IMR-90 (cell line): ENCODE measurements around the gene SLC2A10. TPM values are rescaled to one million over a fixed set of nuclear protein-coding genes. Genes with fewer than 3 reads are reported as not detected.

ENCODE experiments used
- ATAC-seq: fragments of 200-7000 bp; cut with Tn5 transposase; 2 replicates; pipeline ENCODE4 v1.9.1; 2020; ENCODE audit warnings: low read depth, mild to moderate bottlenecking, moderate library complexity
- BruUV-seq: library from RNA; stranded (reverse); fragments of 400-500 nt; replicated peaks from 2 replicates; lab custom pipeline; 2021; lab: Mats Ljungman, UMichigan
- CTCF ChIA-PET: fragments of 300-600 bp; formaldehyde crosslinking; extraction: SDS; loops from one replicate; lab custom pipeline; 2021; ENCODE audit warnings: antibody characterized with exemption; lab: Yijun Ruan, JAX
- POLR2A ChIA-PET: fragments of 300-600 bp; sonication (Branson Sonifier 250); formaldehyde crosslinking; loops from one replicate; lab custom pipeline; 2022; ENCODE audit warnings: antibody characterized with exemption; ENCODE audit not compliant: unreplicated experiment; lab: Charles Lee
- DNase-seq: peaks from one replicate; pipeline ENCODE4 v3.0.0; 2013
- H2AFZ ChIP-seq: replicated peaks from 2 replicates; pipeline ENCODE3; 2013; ENCODE audit warnings: low read length, mild to moderate bottlenecking; ENCODE audit not compliant: poor library complexity
- H2AK5ac ChIP-seq: 2 replicates; pipeline ENCODE4 v1.6.1; 2013; ENCODE audit warnings: low read depth, low read length, inconsistent platforms
- H2AK9ac ChIP-seq: replicated peaks from 2 replicates; pipeline ENCODE3; 2013; ENCODE audit warnings: mild to moderate bottlenecking, low read depth, low read length, moderate library complexity; ENCODE audit not compliant: poor library complexity
- H2BK120ac ChIP-seq: 2 replicates; pipeline ENCODE4 v1.6.1; 2013; ENCODE audit warnings: low read depth, low read length, inconsistent platforms
- H2BK15ac ChIP-seq: 3 replicates; pipeline ENCODE4 v1.6.1; 2013; ENCODE audit warnings: low read depth, low read length, inconsistent platforms
- H2BK20ac ChIP-seq: 2 replicates; pipeline ENCODE4 v1.6.1; 2013; ENCODE audit warnings: low read depth, mild to moderate bottlenecking, inconsistent platforms, low read length, moderate library complexity
- H2BK5ac ChIP-seq: 2 replicates; pipeline ENCODE4 v1.6.1; 2013; ENCODE audit warnings: mild to moderate bottlenecking, low read depth, low read length, inconsistent platforms; ENCODE audit not compliant: poor library complexity, severe bottlenecking
- H3K14ac ChIP-seq: replicated peaks from 2 replicates; pipeline ENCODE4 v1.6.1; 2013; ENCODE audit warnings: low read depth, low read length, inconsistent platforms
- H3K18ac ChIP-seq: 2 replicates; pipeline ENCODE4 v1.6.1; 2013; ENCODE audit warnings: low read depth, low read length, control low read depth
- H3K23ac ChIP-seq: 2 replicates; pipeline ENCODE4 v1.6.1; 2013; ENCODE audit warnings: low read depth, low read length, inconsistent platforms
- H3K27ac ChIP-seq: 2 replicates; pipeline ENCODE4 v1.5.1; 2013; ENCODE audit warnings: mild to moderate bottlenecking, control low read depth, low read length; ENCODE audit not compliant: insufficient read depth
- H3K27me3 ChIP-seq: 2 replicates; pipeline ENCODE4 v1.6.1; 2013; ENCODE audit warnings: low read length; ENCODE audit not compliant: control insufficient read depth, insufficient read depth
- H3K36me3 ChIP-seq: 2 replicates; pipeline ENCODE4 v1.6.1; 2013; ENCODE audit warnings: low read length, mixed read lengths; ENCODE audit not compliant: control insufficient read depth, insufficient read depth
- H3K4ac ChIP-seq: 2 replicates; pipeline ENCODE4 v1.6.1; 2013; ENCODE audit warnings: low read depth, low read length, inconsistent platforms
- H3K4me1 ChIP-seq: 2 replicates; pipeline ENCODE4 v1.6.1; 2013; ENCODE audit warnings: low read length, mixed read lengths; ENCODE audit not compliant: control insufficient read depth, insufficient read depth
- H3K4me2 ChIP-seq: 2 replicates; pipeline ENCODE4 v1.6.1; 2013; ENCODE audit warnings: low read depth, mild to moderate bottlenecking, control low read depth, low read length, moderate library complexity
- H3K4me3 ChIP-seq: 2 replicates; pipeline ENCODE4 v1.5.1; 2013; ENCODE audit warnings: low read depth, mild to moderate bottlenecking, control low read depth, low read length, moderate library complexity; ENCODE audit not compliant: insufficient read depth
- H3K56ac ChIP-seq: 2 replicates; pipeline ENCODE4 v1.6.1; 2013; ENCODE audit warnings: low read length, inconsistent platforms; ENCODE audit not compliant: insufficient read depth; ENCODE audit errors: extremely low read depth
- H3K79me1 ChIP-seq, 2 experiments: 2 replicates each; pipeline ENCODE4 v1.6.1; 2013; ENCODE audit warnings: low read length in 2 of 2, inconsistent platforms in 1 of 2, low read depth in 1 of 2
- H3K9ac ChIP-seq: 2 replicates; pipeline ENCODE4 v1.6.1; 2013; ENCODE audit warnings: low read depth, low read length, control low read depth
- H3K9me1 ChIP-seq: 2 replicates; pipeline ENCODE4 v1.6.1; 2013; ENCODE audit warnings: low read length, inconsistent platforms; ENCODE audit not compliant: insufficient read depth
- H3K9me3 ChIP-seq: 2 replicates; pipeline ENCODE4 v1.6.1; 2013; ENCODE audit warnings: low read length; ENCODE audit not compliant: control insufficient read depth, insufficient read depth
- H4K20me1 ChIP-seq: 2 replicates; pipeline ENCODE4 v1.6.1; 2013; ENCODE audit warnings: low read length, inconsistent platforms; ENCODE audit not compliant: insufficient read depth
- H4K5ac ChIP-seq: 2 replicates; pipeline ENCODE4 v1.6.1; 2013; ENCODE audit warnings: mild to moderate bottlenecking, low read depth, low read length, control low read depth
- H4K8ac ChIP-seq, 2 experiments: 2 replicates each; pipeline ENCODE4 v1.6.1; 2013; ENCODE audit warnings: low read depth in 2 of 2, low read length in 2 of 2, control low read depth in 1 of 2, inconsistent platforms in 1 of 2
- H4K91ac ChIP-seq: 2 replicates; pipeline ENCODE4 v1.6.1; 2013; ENCODE audit warnings: low read depth, low read length, inconsistent platforms; ENCODE audit not compliant: insufficient read depth
- CEBPB ChIP-seq: IDR thresholded peaks from 2 replicates; pipeline ENCODE4 v1.6.1; 2012; ENCODE audit warnings: low read depth, low read length, improper control_type of control experiment
- CHD1 ChIP-seq: IDR thresholded peaks from 2 replicates; pipeline ENCODE4 v1.6.1; 2012; ENCODE audit warnings: low read depth, low read length, improper control_type of control experiment
- CTCF ChIP-seq: conservative IDR thresholded peaks from 2 replicates; pipeline ENCODE4 v1.5.1; 2012; ENCODE audit warnings: mild to moderate bottlenecking, low read depth, low read length, improper control_type of control experiment
- MAZ ChIP-seq: IDR thresholded peaks from 2 replicates; pipeline ENCODE4 v1.6.1; 2012; ENCODE audit warnings: low read depth, mild to moderate bottlenecking, low read length, improper control_type of control experiment, moderate library complexity, borderline replicate concordance
- MXI1 ChIP-seq: IDR thresholded peaks from 2 replicates; pipeline ENCODE4 v1.6.1; 2012; ENCODE audit warnings: low read depth, mild to moderate bottlenecking, low read length, moderate library complexity, borderline replicate concordance
- POLR2A ChIP-seq: IDR thresholded peaks from 2 replicates; pipeline ENCODE4 v1.6.1; 2012; ENCODE audit warnings: mild to moderate bottlenecking, low read depth, low read length
- RAD21 ChIP-seq: IDR thresholded peaks from 2 replicates; pipeline ENCODE4 v1.6.1; 2012; ENCODE audit warnings: low read length, improper control_type of control experiment
- USF2 ChIP-seq: fragments of 150-350 bp; IDR thresholded peaks from 2 replicates; pipeline ENCODE4 v1.6.1; 2017; ENCODE audit warnings: mild to moderate bottlenecking, antibody characterized with exemption, low read length, low read depth
- WGBS, 2 experiments: methylation state at CpG; one replicate each; pipeline versions ENCODE4 v1.1.5 to v1.1.7; 2013; ENCODE audit warnings: missing lambda C conversion rate in 2 of 2; ENCODE audit not compliant: insufficient read length in 1 of 2; ENCODE audit errors: extremely low coverage in 2 of 2; 5-methylcytosine and 5-hydroxymethylcytosine counted together
- dilution Hi-C: fragments of 300-500 bp; cut with HindIII; formaldehyde crosslinking; loops from one replicate; pipeline ENCODE4 v1.14.3; 2018; ENCODE audit warnings: low sequenced_read_pairs; ENCODE audit not compliant: unreplicated experiment
- in situ Hi-C: fragments of 300-500 bp; cut with MboI; formaldehyde crosslinking; loops from 3 replicates; pipeline ENCODE4 v1.14.3; 2019; ENCODE audit warnings: low sequenced_read_pairs, inconsistent platforms, mixed read lengths
- intact Hi-C: fragments of 100-400 bp; cut with micrococcal nuclease; formaldehyde crosslinking; loops from 2 replicates; pipeline ENCODE4 v1.10.0; 2022
- polyA plus RNA-seq, 3 experiments: library from polyadenylated mRNA; depleted of rRNA; stranded (reverse); fragments of >200 nt; gene quantifications; 2 replicates each; pipeline ENCODE4 v1.2.3, GENCODE V29; 2012; ENCODE audit warnings: low replicate concordance in 1 of 3
- total RNA-seq: library from RNA; depleted of rRNA; stranded (reverse); fragments of >200 nt; gene quantifications from 2 replicates; pipeline ENCODE4 v1.2.3, GENCODE V29; 2012

Gene SLC2A10
- total and polyA plus RNA-seq, 2 of the 4 experiments (the other 2 are of a cell fraction): 15.2 to 22.0 TPM

- TF ChIP-seq CTCF (no peak), CHD1 (no peak), CEBPB (no peak), POLR2A (no peak)
Measured at GRCh38 chr20:46691196-46691595, 18.3 kb upstream of the SLC2A10 start (continued).

DNA sequence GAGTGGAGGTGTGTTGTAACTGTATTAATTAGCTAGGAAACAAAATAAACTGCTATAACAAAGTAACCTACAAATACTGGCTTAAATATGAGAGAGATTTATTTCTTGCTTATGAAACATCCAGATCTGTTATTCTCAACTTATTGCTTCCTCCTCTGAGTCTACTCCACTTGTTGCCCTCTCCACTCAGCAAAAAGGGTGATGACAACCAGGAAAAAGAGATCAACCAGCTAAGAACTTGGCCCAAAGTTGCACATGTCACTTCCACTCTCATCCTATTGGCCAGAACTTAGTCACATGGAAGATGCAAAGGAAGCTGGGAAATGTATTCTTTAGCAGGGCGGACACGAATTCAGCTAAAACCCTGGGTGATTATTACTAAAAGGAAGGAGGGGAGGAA lies 15.0 kb upstream of the SLC2A10 start:
- intact Hi-C loops: no loop called here
- in situ Hi-C loops: no loop called here
- Histone ChIP-seq H3K27me3 (no peaks in the 10 kb centered on the region), H2BK15ac (no peak overlapping the region), H3K14ac (0 out of 2 replicates have a peak overlapping the region, but pooled peaks have one; percentile 54), H3K9ac (no peak overlapping the region), H3K18ac (no peak overlapping the region), H2AFZ (no peak overlapping the region), H2BK5ac (no peak overlapping the region), H3K36me3 (no peaks in the 10 kb centered on the region), H4K8ac (peak overlapping the region in 1 of 2 experiments; percentile 67; a peak in 2 of 4 replicates), H3K4ac (no peak overlapping the region), H3K56ac (no peak overlapping the region), H3K27ac (no peak overlapping the region), H2AK5ac (no peak overlapping the region), H3K9me1 (peaks cover 12% of the 10 kb centered on the region), H3K23ac (no peak overlapping the region), H3K79me1 (no peaks in the 10 kb centered on the region), H3K4me1 (peaks cover 11% of the 10 kb centered on the region), H3K9me3 (no peaks in the 10 kb centered on the region), H2BK120ac (no peak overlapping the region), H3K4me2 (no peak overlapping the region), H4K20me1 (no peaks in the 10 kb centered on the region), H4K91ac (no peak overlapping the region), H4K5ac (no peak overlapping the region; the same call in 1 of the 2 replicates), H3K4me3 (no peak overlapping the region), H2BK20ac (no peak overlapping the region), H2AK9ac (peak overlapping the region; percentile 56)
- dilution Hi-C loops: no loop called here
- ChIA-PET POLR2A (interaction anchor here (0.5 to 0.8 kb wide), 2 partner anchors 9 to 431 kb away, joined by 3 to 6 read pairs; no protein-coding TSS in a partner anchor), CTCF (interaction anchor here (0.6 kb wide), 1 partner anchor 919 kb away, joined by 4 read pairs; no protein-coding TSS in a partner anchor)
- no peak for TF ChIP-seq POLR2A
- TF ChIP-seq MXI1: no peak
- no peak for TF ChIP-seq RAD21
- TF ChIP-seq USF2: peak; percentile 75
- no peak for TF ChIP-seq CHD1
- no peak for TF ChIP-seq MAZ
- DNase-seq: peak; percentile 43
- 50% methylated on average over 2 of the region's 2 CpGs; no CpG with 5 or more reads in 1 of the 2 experiments for WGBS, 2 experiments
- ATAC-seq: no peak
- no TSS peak for BruUV-seq
